Neural cell (in vitro differentiated cells): ENCODE results near the gene COMTD1.
"Not testable (repeated sequence)": the region's sequence is repeated elsewhere in the genome, so short reads cannot be mapped to it uniquely, and the experiment has no call there.

Experiments used
- CTCF ChIP-seq: fragments of 450-650 bp; IDR thresholded peaks from 2 replicates; pipeline ENCODE4 v1.5.1; 2014; ENCODE audit warnings: antibody characterized with exemption, mild to moderate bottlenecking, moderate library complexity; ENCODE audit not compliant: poor library complexity, severe bottlenecking
- EP300 ChIP-seq: fragments of 450-650 bp; conservative IDR thresholded peaks from 2 replicates; pipeline ENCODE4 v1.6.1; 2014; ENCODE audit warnings: antibody characterized with exemption, mild to moderate bottlenecking, moderate library complexity; ENCODE audit not compliant: poor library complexity, severe bottlenecking
- EZH2 ChIP-seq: fragments of 200-600, 300-800 bp; shearing (Covaris generic), sonication (generic); IDR thresholded peaks from 2 replicates; pipeline ENCODE4 v1.6.1; 2014; ENCODE audit warnings: antibody characterized with exemption, low read length, borderline replicate concordance, mild to moderate bottlenecking; ENCODE audit not compliant: insufficient read depth, poor library complexity, severe bottlenecking
- MXI1 ChIP-seq: fragments of 450-650 bp; conservative IDR thresholded peaks from 2 replicates; pipeline ENCODE4 v1.6.1; 2014; ENCODE audit warnings: antibody characterized with exemption, mild to moderate bottlenecking; ENCODE audit not compliant: poor library complexity, severe bottlenecking
- POLR2AphosphoS5 ChIP-seq: IDR thresholded peaks from 2 replicates; pipeline ENCODE4 v1.6.1; 2012
- TF ChIP-seq, protein P1 (sequence below): IDR thresholded peaks from 2 replicates; pipeline ENCODE4 v1.6.1; 2012; ENCODE audit warnings: borderline replicate concordance

DNA sequence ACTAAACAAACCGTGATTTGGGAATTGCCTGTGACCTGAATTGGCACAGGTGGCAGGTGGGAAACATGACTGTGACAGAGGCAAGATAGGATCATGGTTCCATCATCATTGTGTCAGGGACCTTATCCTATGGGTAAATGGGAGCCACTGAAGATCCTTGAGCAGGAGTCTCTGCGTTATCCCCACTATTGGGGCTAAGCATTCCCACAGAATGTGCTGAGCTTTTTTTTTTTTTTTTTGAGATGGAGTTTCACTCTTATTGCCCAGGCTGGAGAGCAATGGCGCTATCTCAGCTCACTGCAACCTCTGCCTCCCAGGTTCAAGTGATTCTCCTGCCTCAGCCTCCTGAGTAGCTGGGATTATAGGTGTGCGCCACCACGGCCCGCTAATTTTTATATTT, 35.8 kb downstream of the COMTD1 start:
- not testable (repeated sequence) for TF ChIP-seq CTCF, POLR2AphosphoS5, EZH2, MXI1, EP300
- TF ChIP-seq, protein P1, sequence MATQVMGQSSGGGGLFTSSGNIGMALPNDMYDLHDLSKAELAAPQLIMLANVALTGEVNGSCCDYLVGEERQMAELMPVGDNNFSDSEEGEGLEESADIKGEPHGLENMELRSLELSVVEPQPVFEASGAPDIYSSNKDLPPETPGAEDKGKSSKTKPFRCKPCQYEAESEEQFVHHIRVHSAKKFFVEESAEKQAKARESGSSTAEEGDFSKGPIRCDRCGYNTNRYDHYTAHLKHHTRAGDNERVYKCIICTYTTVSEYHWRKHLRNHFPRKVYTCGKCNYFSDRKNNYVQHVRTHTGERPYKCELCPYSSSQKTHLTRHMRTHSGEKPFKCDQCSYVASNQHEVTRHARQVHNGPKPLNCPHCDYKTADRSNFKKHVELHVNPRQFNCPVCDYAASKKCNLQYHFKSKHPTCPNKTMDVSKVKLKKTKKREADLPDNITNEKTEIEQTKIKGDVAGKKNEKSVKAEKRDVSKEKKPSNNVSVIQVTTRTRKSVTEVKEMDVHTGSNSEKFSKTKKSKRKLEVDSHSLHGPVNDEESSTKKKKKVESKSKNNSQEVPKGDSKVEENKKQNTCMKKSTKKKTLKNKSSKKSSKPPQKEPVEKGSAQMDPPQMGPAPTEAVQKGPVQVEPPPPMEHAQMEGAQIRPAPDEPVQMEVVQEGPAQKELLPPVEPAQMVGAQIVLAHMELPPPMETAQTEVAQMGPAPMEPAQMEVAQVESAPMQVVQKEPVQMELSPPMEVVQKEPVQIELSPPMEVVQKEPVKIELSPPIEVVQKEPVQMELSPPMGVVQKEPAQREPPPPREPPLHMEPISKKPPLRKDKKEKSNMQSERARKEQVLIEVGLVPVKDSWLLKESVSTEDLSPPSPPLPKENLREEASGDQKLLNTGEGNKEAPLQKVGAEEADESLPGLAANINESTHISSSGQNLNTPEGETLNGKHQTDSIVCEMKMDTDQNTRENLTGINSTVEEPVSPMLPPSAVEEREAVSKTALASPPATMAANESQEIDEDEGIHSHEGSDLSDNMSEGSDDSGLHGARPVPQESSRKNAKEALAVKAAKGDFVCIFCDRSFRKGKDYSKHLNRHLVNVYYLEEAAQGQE = not testable (repeated sequence)
